ENCODE results near the gene SLIT1.

The SLIT1 gene

DNA sequence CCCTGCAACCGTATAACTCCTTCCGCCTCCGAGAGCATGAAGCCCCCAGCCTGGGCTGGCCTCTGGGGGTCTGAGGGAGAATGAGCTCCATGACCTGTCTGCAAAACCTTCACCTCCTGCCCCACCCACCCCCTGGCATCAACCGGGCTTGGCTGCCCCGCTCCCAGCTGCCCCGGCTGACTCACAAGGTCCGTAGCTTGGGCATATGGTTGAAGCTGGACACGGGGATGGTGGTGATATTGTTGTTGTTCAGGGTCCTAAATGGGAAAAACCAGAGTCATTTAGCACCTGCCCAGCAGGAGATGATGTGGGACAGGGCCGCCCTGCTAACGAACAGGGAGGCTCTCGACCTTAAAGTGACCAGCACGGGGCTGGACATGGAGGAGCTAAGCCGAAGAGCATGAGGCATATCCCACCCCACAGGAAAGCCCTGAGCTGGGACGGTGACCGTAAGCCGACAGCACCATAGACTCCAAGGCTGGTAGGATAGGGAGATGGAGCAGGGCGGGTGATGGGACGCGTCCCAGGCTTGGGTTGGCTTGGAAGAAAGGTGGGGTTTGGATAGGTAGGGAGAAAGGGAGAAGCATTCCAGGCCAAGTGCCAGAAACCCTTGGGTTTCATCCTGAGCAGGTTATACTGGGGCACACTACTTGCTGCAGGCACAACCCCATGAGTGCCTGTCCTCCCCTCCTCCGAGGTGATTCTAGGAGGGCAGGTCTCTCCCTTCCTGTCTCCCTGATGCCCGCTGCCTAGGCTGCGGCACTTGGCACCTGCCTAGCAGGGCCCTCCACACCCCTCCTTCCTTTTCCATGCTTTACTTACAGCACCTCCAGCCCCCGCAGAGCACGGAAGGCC, 121.5 kb downstream of the SLIT1 start:
- DNase-seq (ENCODE audit: low spot score in 2 of 2) (no peak), ATAC-seq (ENCODE audit: low read depth) (no peak)
- no peak overlapping the region for H3K27ac Mint-ChIP-seq
- H3K9me3 Mint-ChIP-seq, result no peaks in the 10 kb centered on the region
- H3K4me3 Mint-ChIP-seq, result no peak overlapping the region
- peaks cover 2% of the 10 kb centered on the region for H3K36me3 Mint-ChIP-seq
- H3K4me1 Mint-ChIP-seq, result peaks cover 2% of the 10 kb centered on the region
- peaks cover 18% of the 10 kb centered on the region for H3K27me3 Mint-ChIP-seq

DNA sequence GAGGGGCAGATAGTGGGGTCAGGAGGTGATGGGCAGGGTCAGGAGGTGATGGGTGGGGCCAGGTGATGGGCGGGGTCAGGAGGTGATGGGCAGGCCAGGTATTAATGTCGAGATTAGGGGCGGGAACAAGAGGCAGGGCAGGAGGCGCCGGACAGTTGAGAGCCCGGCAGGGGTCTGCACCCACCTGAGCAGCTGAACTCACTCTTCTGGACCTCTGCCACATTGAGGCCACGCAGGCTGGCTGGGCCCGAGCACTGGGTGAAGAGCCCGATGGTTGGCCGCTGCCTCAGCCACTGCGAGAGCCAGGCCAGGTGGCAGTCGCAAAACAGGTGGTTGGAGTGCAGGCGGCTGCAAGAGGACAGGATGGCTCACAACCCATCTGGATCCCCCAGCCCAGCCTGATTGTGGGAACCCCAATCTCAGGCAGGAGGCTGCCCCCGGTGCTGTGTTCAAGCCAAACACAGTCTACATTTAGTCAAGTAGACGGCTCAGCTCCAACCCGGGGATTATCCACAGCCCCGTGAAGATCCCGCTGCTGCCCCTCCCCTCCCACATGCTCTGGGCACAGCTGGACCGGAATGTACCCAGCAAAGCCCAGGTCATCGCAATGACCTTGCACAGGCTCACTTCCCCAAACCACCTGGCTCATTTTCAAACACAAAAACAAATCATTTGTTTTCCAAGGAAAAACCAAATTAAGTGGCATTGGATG, 122.3 kb downstream of the SLIT1 start:
- DNase-seq (ENCODE audit: low spot score in 2 of 2) (no peak), ATAC-seq (ENCODE audit: low read depth) (no peak)
- Mint-ChIP-seq H3K4me1 (peaks cover 2% of the 10 kb centered on the region), H3K27me3 (peaks cover 17% of the 10 kb centered on the region), H3K36me3 (peaks cover 2% of the 10 kb centered on the region), H3K9me3 (no peaks in the 10 kb centered on the region), H3K27ac (no peak overlapping the region), H3K4me3 (no peak overlapping the region)

DNA sequence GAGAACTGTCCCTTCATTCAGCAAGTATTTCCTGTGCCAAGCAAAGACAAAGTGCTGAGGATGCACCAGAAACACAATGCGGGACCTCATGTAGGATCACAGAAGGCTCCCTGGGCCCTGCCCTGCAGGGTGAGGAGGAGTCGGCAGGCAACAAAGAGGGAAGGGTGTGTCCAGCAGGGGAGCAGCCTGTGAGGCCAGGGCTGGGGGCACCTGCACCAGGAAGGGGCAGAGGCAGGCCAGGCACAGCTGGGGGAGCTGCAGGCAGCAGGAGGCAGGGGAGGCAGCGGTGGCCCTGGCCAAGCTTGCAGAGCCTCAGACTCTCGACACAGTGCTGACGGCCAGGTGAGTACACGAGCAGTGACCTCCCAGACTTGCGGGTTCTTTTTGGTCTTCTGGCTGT, 123.3 kb downstream of the SLIT1 start:
- Mint-ChIP-seq H3K27me3 (peaks cover 16% of the 10 kb centered on the region), H3K4me1 (peaks cover 2% of the 10 kb centered on the region), H3K9me3 (no peaks in the 10 kb centered on the region), H3K4me3 (no peak overlapping the region), H3K36me3 (peaks cover 2% of the 10 kb centered on the region), H3K27ac (no peak overlapping the region)
- ATAC-seq (ENCODE audit: low read depth), result no peak
- no peak for DNase-seq (ENCODE audit: low spot score in 2 of 2)

DNA sequence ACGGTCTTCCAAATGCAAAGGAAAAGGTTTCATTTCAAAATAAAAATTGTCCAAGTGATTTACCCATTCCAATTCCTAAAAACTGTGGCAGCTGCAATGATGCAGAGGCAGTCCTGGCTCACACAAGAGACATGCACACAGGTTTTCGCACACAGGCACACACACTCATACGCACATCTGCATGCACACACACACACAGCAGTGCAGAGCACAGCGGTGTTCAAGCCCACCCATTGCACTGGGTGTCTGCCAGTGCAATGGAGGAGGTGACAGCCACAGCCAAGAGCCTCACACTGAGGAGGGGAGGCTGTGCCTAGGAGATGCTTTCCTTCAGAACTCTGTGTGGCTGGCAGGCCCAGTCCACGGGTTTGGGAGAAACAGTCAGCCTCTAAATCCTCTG, 123.7 kb downstream of the SLIT1 start:
- ATAC-seq (ENCODE audit: low read depth) (no peak), DNase-seq (ENCODE audit: low spot score in 2 of 2) (no peak)
- no peak overlapping the region for H3K27ac Mint-ChIP-seq
- H3K9me3 Mint-ChIP-seq, result no peaks in the 10 kb centered on the region
- peaks cover 2% of the 10 kb centered on the region for H3K4me1 Mint-ChIP-seq
- H3K27me3 Mint-ChIP-seq, result peaks cover 14% of the 10 kb centered on the region
- H3K4me3 Mint-ChIP-seq, result no peak overlapping the region
- H3K36me3 Mint-ChIP-seq, result peaks cover 2% of the 10 kb centered on the region

DNA sequence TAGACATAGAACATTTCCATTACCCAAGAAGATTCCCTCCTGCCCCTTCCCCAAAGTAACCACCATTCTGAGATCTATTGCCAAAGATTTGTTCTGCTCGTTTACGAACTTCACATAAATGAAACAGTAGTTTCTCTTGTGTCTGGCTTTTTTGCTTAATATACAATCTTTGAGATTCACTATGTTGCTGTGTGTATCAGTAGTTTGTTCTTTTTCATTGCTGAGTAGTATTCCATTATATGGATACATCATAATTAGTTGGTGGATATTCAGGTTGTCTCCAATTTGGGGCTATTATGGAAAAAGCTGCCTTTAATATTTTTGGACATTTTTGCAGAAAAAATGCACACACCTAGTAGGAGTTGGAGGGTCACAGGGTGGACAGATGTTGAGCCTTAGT, 124.3 kb downstream of the SLIT1 start:
- DNase-seq (ENCODE audit: low spot score in 2 of 2), result no peak
- peaks cover 2% of the 10 kb centered on the region for H3K36me3 Mint-ChIP-seq
- peaks cover 14% of the 10 kb centered on the region for H3K27me3 Mint-ChIP-seq
- ATAC-seq (ENCODE audit: low read depth), result no peak
- H3K4me3 Mint-ChIP-seq, result no peak overlapping the region
- H3K9me3 Mint-ChIP-seq, result no peaks in the 10 kb centered on the region
- no peak overlapping the region for H3K27ac Mint-ChIP-seq
- H3K4me1 Mint-ChIP-seq, result peaks cover 2% of the 10 kb centered on the region

DNA sequence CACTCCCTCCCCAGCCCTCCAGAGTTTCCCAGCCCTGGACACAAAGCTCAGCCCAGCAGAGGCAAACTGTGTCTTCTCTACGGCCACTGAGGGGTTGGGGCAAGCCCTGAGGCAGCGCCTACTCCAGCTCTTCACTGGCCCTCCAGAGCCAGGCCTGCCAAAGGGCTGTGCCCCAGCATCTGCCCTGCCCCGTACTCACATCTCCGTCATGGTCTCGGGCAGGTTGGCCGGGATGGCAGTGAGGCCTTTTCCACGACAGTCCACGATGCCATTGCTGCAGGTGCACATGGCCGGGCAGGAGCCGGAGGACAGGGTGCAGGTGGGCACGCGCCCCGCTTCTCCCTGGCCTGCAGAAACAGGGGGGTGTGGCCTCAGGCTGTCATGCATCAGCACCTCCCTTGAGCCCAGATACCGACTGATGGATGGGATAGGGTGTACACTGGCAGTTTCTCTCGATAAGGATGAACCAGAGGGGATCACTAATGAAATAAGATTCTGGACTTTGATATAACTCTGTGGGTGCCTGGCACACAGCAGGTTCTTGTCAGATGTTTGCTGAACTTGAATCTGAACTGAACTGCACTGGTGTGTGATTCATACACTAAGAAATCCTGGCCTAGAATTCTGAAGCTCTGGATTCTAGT, 125.2 kb downstream of the SLIT1 start:
- no peak overlapping the region for H3K27ac Mint-ChIP-seq
- H3K27me3 Mint-ChIP-seq, result peaks cover 14% of the 10 kb centered on the region
- ATAC-seq (ENCODE audit: low read depth), result no peak

DNA sequence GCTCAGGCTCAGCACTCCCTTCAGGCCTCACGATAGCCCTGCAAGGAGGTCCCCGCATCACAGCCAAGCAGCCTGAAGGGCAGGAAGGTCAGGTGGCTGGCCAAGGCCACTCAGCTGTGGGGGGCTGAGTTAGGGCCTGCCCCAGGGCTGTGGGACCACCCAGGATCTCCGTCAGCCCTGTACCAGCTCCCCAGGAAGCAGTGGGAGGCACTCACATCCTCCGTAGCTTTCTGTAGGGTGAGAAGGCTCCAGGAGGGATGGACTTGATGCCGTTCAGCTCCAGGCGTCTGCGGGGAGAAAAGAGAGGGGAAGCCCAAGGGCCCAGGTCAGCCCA, 125.9 kb downstream of the SLIT1 start:
- Mint-ChIP-seq H3K27me3 (peaks cover 14% of the 10 kb centered on the region), H3K4me3 (no peak overlapping the region), H3K36me3 (peaks cover 2% of the 10 kb centered on the region), H3K4me1 (peaks cover 2% of the 10 kb centered on the region), H3K9me3 (no peaks in the 10 kb centered on the region), H3K27ac (no peak overlapping the region)
- DNase-seq (ENCODE audit: low spot score in 2 of 2) (no peak), ATAC-seq (ENCODE audit: low read depth) (no peak)

More for the DNA sequence above, 125.2 kb downstream of the SLIT1 start:
- peaks cover 2% of the 10 kb centered on the region for H3K36me3 Mint-ChIP-seq
- peaks cover 2% of the 10 kb centered on the region for H3K4me1 Mint-ChIP-seq
- H3K9me3 Mint-ChIP-seq, result no peaks in the 10 kb centered on the region
- H3K4me3 Mint-ChIP-seq, result no peak overlapping the region
- DNase-seq (ENCODE audit: low spot score in 2 of 2), result no peak

DNA sequence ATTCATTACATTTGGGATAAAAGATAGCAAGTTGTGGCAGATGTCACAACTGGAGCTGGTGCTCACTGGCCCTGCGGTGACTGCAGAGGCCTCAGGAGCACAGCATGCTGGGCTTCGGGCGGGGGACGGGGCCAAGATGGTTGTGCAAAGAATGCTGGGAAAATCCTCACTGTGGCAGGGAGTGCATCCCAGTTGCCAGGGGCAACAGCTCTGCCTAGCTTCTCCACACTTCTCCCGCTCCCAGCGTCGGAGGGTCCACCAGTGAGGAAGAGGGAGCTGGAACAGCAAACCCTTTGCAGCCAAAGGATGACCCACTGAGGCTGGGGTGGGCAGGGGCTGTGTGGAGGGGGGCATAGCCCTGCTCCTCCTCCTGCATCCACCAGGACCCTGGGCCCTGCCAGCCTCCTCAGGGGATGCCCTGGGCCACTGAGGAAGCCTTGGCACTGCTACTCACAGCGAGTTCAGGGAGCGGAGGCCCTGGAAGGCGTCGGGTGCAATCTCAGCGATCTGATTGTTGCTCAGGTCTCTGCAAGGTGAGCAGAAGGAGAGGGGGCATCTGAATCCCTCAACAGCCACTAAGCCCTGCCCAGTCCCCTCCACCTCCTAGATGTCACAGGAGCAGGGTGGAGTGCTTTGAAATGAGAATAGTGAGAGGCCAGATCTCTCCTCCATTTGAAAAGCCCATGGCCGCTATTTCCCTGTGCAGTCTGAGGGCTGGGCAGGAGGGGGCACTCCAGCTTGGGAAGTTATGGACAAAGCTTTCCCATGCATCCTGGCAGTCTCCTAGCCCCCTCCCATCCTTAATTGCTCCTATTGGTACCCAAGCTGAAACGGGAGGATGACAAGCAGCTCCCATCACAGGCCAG, 126.5 kb downstream of the SLIT1 start:
- peaks cover 2% of the 10 kb centered on the region for H3K36me3 Mint-ChIP-seq
- no peaks in the 10 kb centered on the region for H3K9me3 Mint-ChIP-seq
- peaks cover 2% of the 10 kb centered on the region for H3K4me1 Mint-ChIP-seq
- DNase-seq (ENCODE audit: low spot score in 2 of 2), result no peak
- H3K4me3 Mint-ChIP-seq, result no peak overlapping the region
- no peak overlapping the region for H3K27ac Mint-ChIP-seq
- peaks cover 15% of the 10 kb centered on the region for H3K27me3 Mint-ChIP-seq
- no peak for ATAC-seq (ENCODE audit: low read depth)

DNA sequence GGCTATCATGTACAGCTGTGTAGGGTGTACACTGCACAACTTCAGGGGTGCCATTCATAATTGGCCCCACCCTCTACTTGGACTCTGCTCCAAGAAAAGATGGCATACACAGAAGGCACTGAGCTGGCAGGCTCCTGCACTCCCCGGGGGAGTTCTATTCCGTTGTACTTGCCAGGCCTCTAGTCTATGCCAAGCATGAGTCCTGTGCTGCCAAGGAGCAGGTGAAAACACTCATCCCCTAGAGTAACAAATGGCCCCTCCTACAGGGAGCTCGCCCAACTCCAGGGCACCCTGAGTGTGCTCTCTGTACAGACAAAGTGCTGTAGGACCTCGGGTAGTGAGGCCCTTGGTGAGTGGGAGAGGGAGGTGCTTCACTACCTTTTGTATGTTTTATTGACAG, 127.2 kb downstream of the SLIT1 start:
- no peak for DNase-seq (ENCODE audit: low spot score in 2 of 2)
- Mint-ChIP-seq H3K4me1 (peaks cover 2% of the 10 kb centered on the region), H3K36me3 (peaks cover 2% of the 10 kb centered on the region), H3K9me3 (no peaks in the 10 kb centered on the region), H3K27me3 (peaks cover 13% of the 10 kb centered on the region), H3K4me3 (no peak overlapping the region), H3K27ac (no peak overlapping the region)
- ATAC-seq (ENCODE audit: low read depth), result no peak

DNA sequence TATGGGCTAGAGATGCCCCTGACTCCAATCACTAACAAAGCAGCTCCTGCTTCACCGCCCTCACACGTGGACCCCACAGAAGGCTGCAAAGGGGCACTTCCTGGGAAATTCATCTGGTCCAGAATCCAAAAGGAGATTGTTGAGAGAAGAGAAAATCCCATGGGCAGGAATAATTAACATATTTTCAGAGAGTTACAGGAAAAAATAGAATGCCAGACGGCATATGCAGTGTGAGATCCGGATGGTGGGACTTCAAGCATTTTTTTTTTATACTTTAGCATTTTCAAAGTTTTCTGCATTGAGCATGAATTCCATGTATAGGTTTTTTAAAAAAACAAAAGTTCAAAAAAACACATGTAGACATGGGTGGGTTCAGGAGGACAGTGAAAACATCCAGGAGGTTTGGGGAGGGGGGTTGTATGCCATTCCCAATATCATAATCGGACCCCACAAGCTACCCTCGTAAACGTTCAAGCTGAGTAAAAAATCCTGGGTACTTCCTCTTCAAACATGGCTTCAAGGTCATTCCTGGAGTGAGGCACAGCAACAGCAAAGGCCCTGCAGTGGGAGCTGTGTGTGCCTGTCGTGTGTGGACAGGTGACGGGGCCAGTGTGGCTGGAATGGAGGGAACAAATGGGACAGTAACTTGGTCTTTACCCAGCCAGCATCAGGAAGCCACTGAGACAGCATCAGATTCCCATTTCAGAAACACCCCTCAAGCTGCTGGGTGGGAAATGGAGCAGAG, 128.1 kb downstream of the SLIT1 start:
- Mint-ChIP-seq H3K27me3 (peaks cover 8% of the 10 kb centered on the region), H3K27ac (no peak overlapping the region), H3K36me3 (no peaks in the 10 kb centered on the region), H3K9me3 (no peaks in the 10 kb centered on the region), H3K4me1 (no peaks in the 10 kb centered on the region), H3K4me3 (no peak overlapping the region)
- DNase-seq (ENCODE audit: low spot score in 2 of 2), result no peak
- no peak for ATAC-seq (ENCODE audit: low read depth)

DNA sequence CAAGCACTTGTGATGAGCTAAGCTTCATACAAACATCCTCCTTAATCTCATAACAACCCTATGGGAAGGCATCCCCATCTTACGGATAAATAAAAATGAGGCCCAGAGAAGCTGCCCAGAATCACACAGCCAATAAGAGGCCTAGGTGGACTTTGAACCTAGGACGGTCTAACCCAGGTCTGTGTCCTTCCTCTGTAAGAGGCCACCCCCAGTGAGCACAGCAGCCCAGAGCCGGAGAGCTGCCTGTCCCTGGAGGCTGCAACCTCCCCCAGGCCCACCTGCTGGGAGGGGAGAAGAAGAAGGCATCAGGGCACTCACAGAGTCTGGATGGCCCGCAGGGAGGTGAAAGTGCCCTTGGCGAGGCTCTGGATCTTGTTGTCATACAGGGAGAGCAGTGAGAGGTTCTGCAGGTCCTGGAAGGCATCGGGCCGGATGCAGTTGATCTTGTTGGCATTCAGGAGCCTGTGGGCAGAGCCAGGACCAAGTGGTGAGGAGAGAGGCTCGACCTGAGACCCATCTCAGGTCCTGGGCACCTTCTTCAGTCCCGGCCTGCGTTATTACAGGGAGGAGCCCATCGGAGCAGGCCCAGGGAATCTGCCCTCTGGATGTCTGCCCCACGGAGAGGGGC, 129.6 kb downstream of the SLIT1 start:
- H3K4me1 Mint-ChIP-seq, result no peaks in the 10 kb centered on the region

DNA sequence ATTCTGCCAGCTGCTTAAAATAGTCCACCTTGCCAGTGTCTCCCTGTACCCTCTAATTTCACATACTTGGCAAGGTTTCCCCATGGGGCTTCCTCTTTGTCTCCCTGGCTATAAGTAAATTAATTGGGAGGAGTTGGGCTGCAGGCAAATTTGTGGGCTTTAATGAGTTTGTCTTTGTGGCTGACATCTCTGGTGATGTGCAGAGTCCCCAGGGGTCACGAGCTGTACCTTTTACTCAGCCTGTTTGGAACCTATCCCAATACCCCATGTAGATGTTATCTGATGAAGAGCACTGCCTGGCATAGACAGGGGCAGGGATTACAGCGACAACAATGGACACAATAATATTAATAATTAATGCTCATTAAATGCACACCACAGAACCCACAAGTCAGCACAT, 132.5 kb downstream of the SLIT1 start:
- DNase-seq (ENCODE audit: low spot score in 2 of 2) (no peak), ATAC-seq (ENCODE audit: low read depth) (no peak)
- Mint-ChIP-seq H3K4me3 (no peak overlapping the region), H3K27ac (no peak overlapping the region), H3K4me1 (peaks cover 8% of the 10 kb centered on the region), H3K27me3 (peaks cover 4% of the 10 kb centered on the region), H3K36me3 (peaks cover 4% of the 10 kb centered on the region), H3K9me3 (no peaks in the 10 kb centered on the region)

More for the DNA sequence above, 129.6 kb downstream of the SLIT1 start:
- no peaks in the 10 kb centered on the region for H3K9me3 Mint-ChIP-seq
- peaks cover under 1% of the 10 kb centered on the region for H3K36me3 Mint-ChIP-seq
- no peak for DNase-seq (ENCODE audit: low spot score in 2 of 2)
- no peak overlapping the region for H3K27ac Mint-ChIP-seq
- no peak for ATAC-seq (ENCODE audit: low read depth)
- H3K4me3 Mint-ChIP-seq, result no peak overlapping the region
- peaks cover 5% of the 10 kb centered on the region for H3K27me3 Mint-ChIP-seq

DNA sequence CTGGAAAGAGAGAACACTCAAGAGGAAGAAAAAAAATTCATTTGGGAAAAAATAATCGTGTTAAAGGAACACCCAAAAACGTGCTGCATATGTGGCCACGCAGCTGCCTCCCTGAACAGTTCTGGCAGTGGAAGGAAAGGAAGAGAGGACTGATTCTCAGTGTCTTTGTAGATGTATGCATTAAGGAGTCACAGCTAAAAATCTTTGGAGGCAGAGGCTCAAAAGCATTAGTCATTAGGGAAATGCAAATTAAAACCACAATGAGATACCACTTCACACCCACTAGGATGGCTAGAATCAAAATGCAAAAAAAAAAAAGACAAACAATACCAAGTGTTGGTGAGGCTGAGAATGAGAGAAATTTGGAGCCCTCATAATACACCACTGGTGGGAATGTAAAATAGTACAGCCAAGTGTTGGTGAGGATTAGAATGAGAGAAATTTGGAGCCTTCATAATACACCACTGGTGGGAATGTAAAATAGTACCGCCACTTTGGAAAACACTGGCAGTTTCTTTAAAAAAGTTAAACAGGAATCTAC, 134.7 kb downstream of the SLIT1 start:
- ATAC-seq (ENCODE audit: low read depth) (no peak), DNase-seq (ENCODE audit: low spot score in 2 of 2) (no peak)
- Mint-ChIP-seq H3K27ac (no peak overlapping the region), H3K9me3 (no peaks in the 10 kb centered on the region), H3K4me1 (peaks cover 8% of the 10 kb centered on the region), H3K36me3 (peaks cover 4% of the 10 kb centered on the region), H3K27me3 (peaks cover 4% of the 10 kb centered on the region), H3K4me3 (no peak overlapping the region)
